ENCODE results near the gene SETD2. TPM values are rescaled to one million over a fixed set of nuclear protein-coding genes. Genes with fewer than 3 reads are reported as not detected.

Gene SETD2
- total and polyA plus RNA-seq, 9 of the 15 experiments (the other 6 are each of a cell fraction or from before 2014, with no cell fraction given): 8.2 to 44.0 (median 33.6) TPM

DNA sequence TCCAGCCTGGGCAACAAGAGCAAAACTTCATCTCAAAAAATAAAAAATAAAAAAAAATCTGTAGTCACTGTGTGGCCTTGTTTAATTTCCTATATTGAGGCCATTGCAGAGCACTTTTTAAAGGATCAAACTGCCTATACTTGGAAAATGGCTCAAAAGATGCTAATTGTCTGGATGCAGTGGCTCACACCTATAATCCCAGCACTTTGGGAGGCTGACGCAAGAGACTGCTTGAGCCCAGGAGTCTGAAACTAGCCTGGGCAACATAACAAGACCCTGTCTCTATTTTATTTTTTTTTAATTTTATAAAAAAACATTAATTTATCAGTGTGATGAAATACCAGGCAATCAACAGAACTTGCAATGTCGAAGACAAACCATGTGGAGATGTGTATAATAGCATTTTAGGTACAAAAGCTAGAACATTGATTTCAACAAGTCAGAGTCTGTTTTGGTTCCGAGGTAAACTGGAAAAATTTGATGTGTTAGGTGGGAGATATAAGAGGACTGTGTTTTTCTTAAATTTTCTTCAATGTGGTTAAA lies 47.0 kb upstream of the SETD2 start (continued):
- TF ChIP-seq, protein P1, sequence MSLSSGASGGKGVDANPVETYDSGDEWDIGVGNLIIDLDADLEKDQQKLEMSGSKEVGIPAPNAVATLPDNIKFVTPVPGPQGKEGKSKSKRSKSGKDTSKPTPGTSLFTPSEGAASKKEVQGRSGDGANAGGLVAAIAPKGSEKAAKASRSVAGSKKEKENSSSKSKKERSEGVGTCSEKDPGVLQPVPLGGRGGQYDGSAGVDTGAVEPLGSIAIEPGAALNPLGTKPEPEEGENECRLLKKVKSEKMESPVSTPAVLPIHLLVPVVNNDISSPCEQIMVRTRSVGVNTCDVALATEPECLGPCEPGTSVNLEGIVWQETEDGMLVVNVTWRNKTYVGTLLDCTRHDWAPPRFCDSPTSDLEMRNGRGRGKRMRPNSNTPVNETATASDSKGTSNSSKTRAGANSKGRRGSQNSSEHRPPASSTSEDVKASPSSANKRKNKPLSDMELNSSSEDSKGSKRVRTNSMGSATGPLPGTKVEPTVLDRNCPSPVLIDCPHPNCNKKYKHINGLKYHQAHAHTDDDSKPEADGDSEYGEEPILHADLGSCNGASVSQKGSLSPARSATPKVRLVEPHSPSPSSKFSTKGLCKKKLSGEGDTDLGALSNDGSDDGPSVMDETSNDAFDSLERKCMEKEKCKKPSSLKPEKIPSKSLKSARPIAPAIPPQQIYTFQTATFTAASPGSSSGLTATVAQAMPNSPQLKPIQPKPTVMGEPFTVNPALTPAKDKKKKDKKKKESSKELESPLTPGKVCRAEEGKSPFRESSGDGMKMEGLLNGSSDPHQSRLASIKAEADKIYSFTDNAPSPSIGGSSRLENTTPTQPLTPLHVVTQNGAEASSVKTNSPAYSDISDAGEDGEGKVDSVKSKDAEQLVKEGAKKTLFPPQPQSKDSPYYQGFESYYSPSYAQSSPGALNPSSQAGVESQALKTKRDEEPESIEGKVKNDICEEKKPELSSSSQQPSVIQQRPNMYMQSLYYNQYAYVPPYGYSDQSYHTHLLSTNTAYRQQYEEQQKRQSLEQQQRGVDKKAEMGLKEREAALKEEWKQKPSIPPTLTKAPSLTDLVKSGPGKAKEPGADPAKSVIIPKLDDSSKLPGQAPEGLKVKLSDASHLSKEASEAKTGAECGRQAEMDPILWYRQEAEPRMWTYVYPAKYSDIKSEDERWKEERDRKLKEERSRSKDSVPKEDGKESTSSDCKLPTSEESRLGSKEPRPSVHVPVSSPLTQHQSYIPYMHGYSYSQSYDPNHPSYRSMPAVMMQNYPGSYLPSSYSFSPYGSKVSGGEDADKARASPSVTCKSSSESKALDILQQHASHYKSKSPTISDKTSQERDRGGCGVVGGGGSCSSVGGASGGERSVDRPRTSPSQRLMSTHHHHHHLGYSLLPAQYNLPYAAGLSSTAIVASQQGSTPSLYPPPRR (CRISPR knock-in tag; IDR thresholded peaks at IDR 0.05; ENCODE audit: borderline replicate concordance): no peak
- TF ChIP-seq ZNF444 (CRISPR knock-in tag; IDR thresholded peaks at IDR 0.05) (no peak), CEBPB (tag; IDR thresholded peaks at IDR 0.05) (peak; percentile 10; the same call in 1 of the 2 replicates), CBX8 (IDR thresholded peaks at IDR 0.05; ENCODE audit: borderline replicate concordance, extremely low read depth, low read depth, low read length, poor library complexity, severe bottlenecking) (no peak), NR2F6 (CRISPR knock-in tag; IDR thresholded peaks at IDR 0.05) (no peak), PHB2 (IDR thresholded peaks at IDR 0.05; ENCODE audit: low read depth) (no peak), TBP (optimal IDR thresholded peaks at IDR 0.05; ENCODE audit: low read depth, low read length) (no peak), BHLHE40 (IDR thresholded peaks at IDR 0.05; ENCODE audit: low read length) (no peak), DDX20 (tag; IDR thresholded peaks at IDR 0.05; ENCODE audit: low read depth) (peak; percentile 42; the same call in 1 of the 2 replicates), SMAD3 (CRISPR knock-in tag; conservative IDR thresholded peaks at IDR 0.05) (no peak), ZNF124 (CRISPR knock-in tag; IDR thresholded peaks at IDR 0.05) (no peak), CEBPG (CRISPR knock-in tag; IDR thresholded peaks at IDR 0.05) (peak; percentile 48; the same call in 1 of the 2 replicates), CEBPG (tag; conservative IDR thresholded peaks at IDR 0.05 in 1 of 2, IDR thresholded peaks at IDR 0.05 in 1 of 2) (peak; percentile 63 to 82; a peak in 3 of 4 replicates), ZNF347 (CRISPR knock-in tag; IDR thresholded peaks at IDR 0.05; ENCODE audit: low read depth) (no peak), ZNF143 (CRISPR knock-in tag; IDR thresholded peaks at IDR 0.05) (no peak), FOXA1 (IDR thresholded peaks at IDR 0.05; ENCODE audit: borderline replicate concordance) (no peak), NELFE (IDR thresholded peaks at IDR 0.05; ENCODE audit: insufficient read depth, insufficient read length) (no peak)
- TF ChIP-seq, protein P2, sequence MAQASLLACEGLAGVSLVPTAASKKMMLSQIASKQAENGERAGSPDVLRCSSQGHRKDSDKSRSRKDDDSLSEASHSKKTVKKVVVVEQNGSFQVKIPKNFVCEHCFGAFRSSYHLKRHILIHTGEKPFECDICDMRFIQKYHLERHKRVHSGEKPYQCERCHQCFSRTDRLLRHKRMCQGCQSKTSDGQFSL (CRISPR knock-in tag; IDR thresholded peaks at IDR 0.05): no peak
- TF ChIP-seq, protein P2 (tag; IDR thresholded peaks at IDR 0.05): 0 out of 4 replicates have a peak, but pooled peaks of 1 of the 2 experiments have one; percentile 29
